Mesenchymal stem cell (in vitro differentiated cells and primary cell): ENCODE data around the gene AFAP1.

Source experiments
- DNase-seq: peaks from one replicate; pipeline ENCODE4 v3.0.0-alpha.2; 2013
- H2AFZ ChIP-seq: one replicate; pipeline ENCODE4 v1.6.1; 2013; ENCODE audit warnings: low read depth, mild to moderate bottlenecking, control low read depth, inconsistent platforms, low read length, moderate library complexity
- H2AK5ac ChIP-seq: 2 replicates; pipeline ENCODE4 v1.6.1; 2013; ENCODE audit warnings: low read length, moderate library complexity, mild to moderate bottlenecking, inconsistent platforms; ENCODE audit not compliant: severe bottlenecking
- H2BK120ac ChIP-seq: one replicate; pipeline ENCODE4 v1.6.1; 2013; ENCODE audit warnings: low read depth, mild to moderate bottlenecking, inconsistent platforms, low read length, moderate library complexity
- H2BK12ac ChIP-seq, 2 experiments: one replicate each; pipeline ENCODE4 v1.6.1; 2013; ENCODE audit warnings: inconsistent platforms in 2 of 2, low read length in 2 of 2, mild to moderate bottlenecking in 2 of 2, moderate library complexity in 2 of 2, control low read depth in 1 of 2
- H2BK15ac ChIP-seq: one replicate; pipeline ENCODE4 v1.6.1; 2013; ENCODE audit warnings: mild to moderate bottlenecking, low read depth, inconsistent platforms; ENCODE audit not compliant: poor library complexity, severe bottlenecking
- H2BK5ac ChIP-seq: 2 replicates; pipeline ENCODE4 v1.6.1; 2013; ENCODE audit warnings: low read depth, mild to moderate bottlenecking, low read length, control low read depth, inconsistent platforms; ENCODE audit not compliant: poor library complexity, severe bottlenecking
- H3K14ac ChIP-seq, 2 experiments: one replicate each; pipeline ENCODE4 v1.6.1; 2013; ENCODE audit warnings: inconsistent platforms in 2 of 2, low read length in 2 of 2, control low read depth in 1 of 2, mild to moderate bottlenecking in 1 of 2, moderate library complexity in 1 of 2
- H3K18ac ChIP-seq, 2 experiments: one replicate each; pipeline ENCODE4 v1.6.1; 2013; ENCODE audit warnings: inconsistent platforms in 2 of 2, low read length in 2 of 2, control low read depth in 1 of 2, low read depth in 1 of 2, mild to moderate bottlenecking in 1 of 2
- H3K23ac ChIP-seq, 2 experiments: one replicate each; pipeline ENCODE4 v1.6.1; 2013; ENCODE audit warnings: inconsistent platforms in 2 of 2, low read length in 2 of 2, mild to moderate bottlenecking in 2 of 2, moderate library complexity in 2 of 2, control low read depth in 1 of 2
- H3K27ac ChIP-seq: 2 replicates; pipeline ENCODE4 v1.5.1; 2013; ENCODE audit warnings: mild to moderate bottlenecking, moderate library complexity, low read length, control low read depth, inconsistent platforms; ENCODE audit not compliant: poor library complexity, severe bottlenecking
- H3K27me3 ChIP-seq, 2 experiments: 2 replicates each; pipeline versions ENCODE4 v1.6.1 to v1.7.0; 2013; ENCODE audit warnings: low read length in 2 of 2, mild to moderate bottlenecking in 2 of 2, moderate library complexity in 2 of 2, control low read depth in 1 of 2, inconsistent platforms in 1 of 2; ENCODE audit not compliant: control insufficient read depth in 1 of 2, insufficient read depth in 1 of 2
- H3K36me3 ChIP-seq, 2 experiments: 2 replicates each; pipeline versions ENCODE4 v1.6.1 to v1.7.0; 2013; ENCODE audit warnings: low read length in 2 of 2, control low read depth in 1 of 2, inconsistent platforms in 1 of 2, low read depth in 1 of 2, mild to moderate bottlenecking in 1 of 2; ENCODE audit not compliant: insufficient read depth in 2 of 2, control insufficient read depth in 1 of 2
- H3K4ac ChIP-seq, 2 experiments: one replicate each; pipeline ENCODE4 v1.6.1; 2013; ENCODE audit warnings: inconsistent platforms in 2 of 2, low read length in 2 of 2, mild to moderate bottlenecking in 2 of 2, moderate library complexity in 2 of 2, control low read depth in 1 of 2, low read depth in 1 of 2
- H3K4me1 ChIP-seq: 2 replicates; pipeline ENCODE4 v1.6.1; 2013; ENCODE audit warnings: low read depth, low read length, control low read depth; ENCODE audit not compliant: control insufficient read depth, insufficient read depth
- H3K4me2 ChIP-seq: 2 replicates; pipeline ENCODE4 v1.6.1; 2013; ENCODE audit warnings: low read length, mild to moderate bottlenecking, inconsistent platforms; ENCODE audit not compliant: poor library complexity, severe bottlenecking
- H3K4me3 ChIP-seq, 2 experiments: 2 replicates each; pipeline versions ENCODE4 v1.5.1 to v1.7.0; 2013; ENCODE audit warnings: low read length in 2 of 2, mild to moderate bottlenecking in 2 of 2, control low read depth in 1 of 2, low read depth in 1 of 2; ENCODE audit not compliant: insufficient read depth in 1 of 2
- H3K79me1 ChIP-seq: replicated peaks from 2 replicates; pipeline ENCODE4 v1.6.1; 2013; ENCODE audit warnings: mild to moderate bottlenecking, control low read depth, low read length, inconsistent platforms; ENCODE audit not compliant: poor library complexity, severe bottlenecking
- H3K9ac ChIP-seq: 2 replicates; pipeline ENCODE4 v1.7.0; 2013; ENCODE audit warnings: mild to moderate bottlenecking, low read length, moderate library complexity
- H3K9me3 ChIP-seq: 2 replicates; pipeline ENCODE4 v1.7.0; 2013; ENCODE audit warnings: mild to moderate bottlenecking, low read length; ENCODE audit not compliant: control insufficient read depth
- H4K8ac ChIP-seq: one replicate; pipeline ENCODE4 v1.6.1; 2013; ENCODE audit warnings: inconsistent platforms, mild to moderate bottlenecking, low read length, moderate library complexity
- H4K91ac ChIP-seq: one replicate; pipeline ENCODE4 v1.6.1; 2013; ENCODE audit warnings: mild to moderate bottlenecking, low read length, inconsistent platforms
- WGBS: methylation state at CpG from one replicate; pipeline ENCODE4 v1.1.7; 2013; ENCODE audit warnings: mixed read lengths; 5-methylcytosine and 5-hydroxymethylcytosine counted together

AFAP1 gene

DNA sequence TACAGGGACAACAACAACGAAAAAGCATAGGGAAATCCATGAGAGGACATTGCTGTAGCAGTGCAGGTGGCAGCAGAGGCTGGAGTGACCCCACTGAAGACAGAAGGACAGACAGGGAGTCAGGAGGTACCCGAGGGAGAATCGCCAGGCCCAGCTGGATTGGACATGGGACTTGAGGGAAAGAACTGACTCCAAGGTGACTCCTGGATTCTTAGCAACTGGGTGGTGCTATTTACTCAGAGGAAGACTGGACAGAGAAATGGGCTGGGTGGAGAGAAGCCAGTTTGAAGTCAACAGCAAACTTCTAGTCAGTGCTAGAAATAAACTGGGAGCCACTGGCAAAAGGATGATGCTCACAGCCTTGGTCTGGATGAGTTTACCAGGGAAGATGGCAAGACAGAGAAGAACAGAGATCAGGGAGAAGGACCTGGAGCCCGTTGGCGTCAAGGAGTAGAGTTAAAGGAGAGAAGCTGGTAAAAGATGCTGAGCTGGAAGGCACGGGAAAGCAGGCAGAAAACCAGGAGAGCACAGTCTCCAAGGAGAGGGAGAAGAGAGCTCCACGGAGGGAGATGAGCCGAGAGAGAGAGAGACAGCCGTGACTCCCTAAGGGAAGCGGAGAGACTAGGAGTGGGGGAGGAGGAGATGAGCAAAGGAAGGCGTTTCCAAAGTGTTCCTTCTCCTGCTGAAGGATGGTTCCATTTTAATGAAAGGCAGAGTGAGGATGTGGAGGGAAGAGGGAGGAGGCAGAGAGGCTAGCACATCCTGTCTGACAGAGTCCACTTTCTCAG is 119.4 kb downstream of the AFAP1 start:
- Histone ChIP-seq H3K4me3 (no peak overlapping the region), H3K36me3 (peaks cover 38 to 44% of the 10 kb centered on the region in 2 experiments), H2BK15ac (no peak overlapping the region), H3K23ac (no peak overlapping the region), H2BK120ac (no peak overlapping the region), H3K4ac (no peak overlapping the region), H3K4me2 (no peak overlapping the region), H3K14ac (no peak overlapping the region), H4K91ac (no peak overlapping the region), H3K9me3 (no peaks in the 10 kb centered on the region), H3K18ac (no peak overlapping the region), H2AK5ac (no peak overlapping the region), H2BK5ac (no peak overlapping the region), H2BK12ac (no peak overlapping the region), H2AFZ (no peak overlapping the region), H4K8ac (no peak overlapping the region), H3K79me1 (peaks cover 26% of the 10 kb centered on the region), H3K27ac (no peak overlapping the region), H3K4me1 (peaks cover 13% of the 10 kb centered on the region), H3K9ac (peak overlapping the region; percentile 57), H3K27me3 (no peaks in the 10 kb centered on the region)
- WGBS = 91% methylated on average over 11 of the region's 11 CpGs
- DNase-seq = no peak

DNA sequence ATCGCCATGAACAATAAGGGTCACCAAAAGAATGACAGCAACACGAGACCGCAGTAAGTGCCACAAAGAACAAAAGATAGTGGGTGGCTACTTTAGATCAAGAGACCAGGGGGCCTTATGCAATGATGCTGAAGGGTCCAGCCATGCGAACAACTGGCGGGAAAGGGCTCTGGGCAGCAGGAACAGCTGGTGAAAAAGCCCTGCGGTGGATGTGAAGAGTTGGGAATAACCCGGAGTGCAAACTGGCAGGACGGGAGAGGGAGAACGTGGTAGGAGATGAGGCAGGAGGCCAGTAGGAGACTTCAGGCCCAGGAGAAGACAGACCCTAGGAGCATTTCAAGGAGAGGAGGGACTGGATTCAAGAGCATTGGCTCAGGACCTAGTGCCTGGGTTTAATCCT is 120.2 kb downstream of the AFAP1 start:
- Histone ChIP-seq H2AK5ac (no peak overlapping the region), H3K4me2 (no peak overlapping the region), H4K91ac (no peak overlapping the region), H2BK5ac (no peak overlapping the region), H2BK15ac (no peak overlapping the region), H2AFZ (no peak overlapping the region), H3K36me3 (peaks cover 45 to 52% of the 10 kb centered on the region in 2 experiments), H3K4me3 (no peak overlapping the region), H3K18ac (no peak overlapping the region), H3K4me1 (peaks cover 12% of the 10 kb centered on the region), H3K4ac (no peak overlapping the region), H2BK12ac (no peak overlapping the region), H3K79me1 (peaks cover 28% of the 10 kb centered on the region), H3K27ac (no peak overlapping the region), H3K27me3 (no peaks in the 10 kb centered on the region), H2BK120ac (no peak overlapping the region), H3K9ac (peak overlapping the region; percentile 17), H3K14ac (no peak overlapping the region), H3K23ac (no peak overlapping the region), H4K8ac (no peak overlapping the region), H3K9me3 (no peaks in the 10 kb centered on the region)
- 95% methylated on average over 9 of the region's 9 CpGs for WGBS
- DNase-seq = no peak

DNA sequence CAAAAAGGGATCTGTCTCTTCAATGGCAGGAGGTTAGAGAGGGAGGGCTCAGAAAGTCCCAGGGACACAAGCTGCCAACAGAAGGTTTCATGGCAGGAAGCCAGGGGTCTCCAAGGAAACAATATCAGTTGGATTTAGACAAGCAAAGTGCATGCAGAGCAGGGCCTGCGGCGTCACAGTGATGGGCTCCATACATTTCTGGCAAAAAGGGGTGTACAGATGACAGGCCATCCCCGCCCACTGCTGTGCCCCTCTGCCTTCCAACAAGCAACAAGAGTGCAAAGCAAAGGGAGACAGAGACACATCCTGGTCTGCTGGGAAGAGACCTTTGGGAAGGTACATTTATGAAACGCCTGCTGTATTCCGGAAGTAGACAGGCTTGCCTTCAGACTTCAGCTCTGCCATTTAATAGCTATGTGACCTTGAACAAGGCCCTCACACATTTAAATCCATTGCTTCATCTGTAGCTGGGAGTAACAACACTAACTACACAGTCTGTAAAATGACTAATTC is 121.2 kb downstream of the AFAP1 start:
- Histone ChIP-seq H2AFZ (no peak overlapping the region), H3K9me3 (no peaks in the 10 kb centered on the region), H3K4me1 (peaks cover 13% of the 10 kb centered on the region), H3K14ac (no peak overlapping the region), H2BK120ac (no peak overlapping the region), H3K4ac (no peak overlapping the region), H3K79me1 (peaks cover 28% of the 10 kb centered on the region), H4K8ac (no peak overlapping the region), H3K4me2 (no peak overlapping the region), H2AK5ac (no peak overlapping the region), H3K4me3 (no peak overlapping the region), H2BK15ac (no peak overlapping the region), H3K27ac (no peak overlapping the region), H3K36me3 (peaks cover 46 to 62% of the 10 kb centered on the region in 2 experiments), H2BK5ac (no peak overlapping the region), H4K91ac (no peak overlapping the region), H3K23ac (no peak overlapping the region), H2BK12ac (no peak overlapping the region), H3K27me3 (no peaks in the 10 kb centered on the region), H3K9ac (no peak overlapping the region), H3K18ac (no peak overlapping the region)
- no peak for DNase-seq
- WGBS = 87% methylated on average over 5 of the region's 5 CpGs

DNA sequence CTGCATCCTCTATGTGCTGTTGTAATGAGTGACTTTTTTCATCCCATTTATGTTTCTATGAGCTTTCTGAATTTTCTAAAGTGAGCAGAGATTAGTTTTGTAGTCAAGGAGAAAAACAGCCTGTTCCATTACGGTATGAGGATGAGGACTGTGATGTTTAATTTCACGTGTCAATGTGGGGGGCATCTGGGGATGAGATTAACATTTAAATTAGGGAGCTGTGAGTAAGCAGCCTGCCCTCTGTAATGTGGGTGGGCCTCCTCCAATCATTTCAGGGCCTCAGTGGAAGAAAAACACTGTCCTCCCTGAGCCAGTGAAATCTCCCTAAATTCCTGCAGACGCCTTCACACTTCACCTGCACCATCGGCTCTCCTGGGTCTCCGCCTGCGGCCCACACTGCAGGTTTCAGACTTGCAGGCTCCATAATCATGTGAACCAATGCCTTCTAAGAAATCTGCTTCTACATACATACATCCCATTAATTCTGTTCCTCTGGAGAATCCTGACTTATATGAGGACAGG is 121.7 kb downstream of the AFAP1 start:
- Histone ChIP-seq H2BK12ac (no peak overlapping the region), H3K27me3 (no peaks in the 10 kb centered on the region), H3K4me2 (no peak overlapping the region), H3K4ac (no peak overlapping the region), H4K8ac (no peak overlapping the region), H2BK120ac (no peak overlapping the region), H3K36me3 (peaks cover 46 to 67% of the 10 kb centered on the region in 2 experiments), H3K4me3 (no peak overlapping the region), H2BK5ac (no peak overlapping the region), H2BK15ac (no peak overlapping the region), H3K23ac (no peak overlapping the region), H3K9me3 (no peaks in the 10 kb centered on the region), H3K14ac (no peak overlapping the region), H4K91ac (no peak overlapping the region), H3K27ac (no peak overlapping the region), H3K18ac (peak overlapping the region in 1 of 2 experiments; percentile 14), H2AK5ac (no peak overlapping the region), H3K4me1 (peaks cover 11% of the 10 kb centered on the region), H3K9ac (no peak overlapping the region), H2AFZ (no peak overlapping the region), H3K79me1 (peaks cover 28% of the 10 kb centered on the region)
- 80% methylated on average over 6 of the region's 6 CpGs for WGBS
- no peak for DNase-seq
